ENCODE results near the gene SENP1.

SENP1 gene

GRCh38 chr12:48032597-48032996 is 73.3 kb downstream of the SENP1 start:
- no peak for DNase-seq

DNA sequence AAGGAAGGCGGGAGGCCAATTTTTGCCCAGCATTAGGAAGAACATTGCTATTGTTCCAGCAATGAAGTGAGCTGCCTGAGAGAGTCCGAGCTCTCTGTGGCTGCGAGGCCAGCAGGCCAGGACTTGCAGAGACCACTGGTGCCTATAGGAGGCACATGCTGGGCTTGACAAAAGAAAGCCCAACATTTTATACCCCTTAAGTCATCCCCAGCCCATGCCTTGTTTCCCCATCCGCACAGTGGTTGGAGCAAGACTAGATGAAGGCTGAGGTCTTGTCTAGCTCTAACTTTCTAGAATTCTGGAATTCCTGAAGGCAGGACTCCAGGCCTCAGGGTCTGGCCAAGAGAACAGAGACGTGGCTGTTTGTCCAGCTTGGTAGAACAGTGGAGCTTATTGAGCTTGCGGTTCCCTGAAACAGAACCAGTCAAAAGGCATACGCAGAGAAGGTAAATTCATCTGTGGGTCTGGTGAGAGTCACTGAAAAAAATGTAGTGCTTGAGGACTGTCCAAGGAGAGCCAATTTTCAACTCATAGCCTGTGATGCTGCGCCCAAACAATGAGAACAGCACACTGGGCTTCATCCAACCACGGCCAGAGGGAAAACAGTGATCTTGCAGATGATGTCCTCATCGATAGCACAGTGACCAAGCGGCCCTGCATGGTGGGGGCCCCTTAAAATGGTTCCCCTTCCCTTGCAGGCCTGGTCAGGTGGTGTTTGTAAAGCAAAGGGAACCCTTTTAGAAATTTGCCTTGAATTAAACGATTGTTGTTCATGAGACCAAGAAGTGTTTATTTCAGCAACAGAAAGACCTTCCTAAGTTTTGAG is 74.5 kb downstream of the SENP1 start:
- DNase-seq: no peak

DNA sequence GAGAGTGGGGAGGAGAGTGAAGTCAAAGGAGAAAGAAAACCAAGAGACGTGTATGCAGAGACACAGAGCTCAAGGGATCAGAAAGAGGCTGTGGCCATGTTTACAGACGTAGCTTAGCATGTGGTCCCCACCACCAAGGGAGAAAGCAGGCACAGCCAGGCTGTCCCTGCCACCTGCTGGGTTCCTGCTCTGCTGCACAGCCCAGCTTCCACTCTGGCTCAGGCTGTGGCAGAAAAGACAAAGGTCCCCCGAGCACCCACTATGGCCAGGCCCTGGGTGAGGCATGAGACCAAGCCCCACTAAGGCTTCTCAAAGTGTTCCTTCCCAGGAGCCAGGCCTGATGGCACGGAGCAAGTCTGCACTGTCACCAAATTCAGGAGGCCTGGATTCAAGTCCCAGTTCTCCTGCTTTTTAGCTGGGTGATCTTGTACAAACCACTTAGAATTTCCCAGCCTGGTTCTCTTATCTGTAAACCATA is 75.7 kb downstream of the SENP1 start:
- no peak for DNase-seq

DNA sequence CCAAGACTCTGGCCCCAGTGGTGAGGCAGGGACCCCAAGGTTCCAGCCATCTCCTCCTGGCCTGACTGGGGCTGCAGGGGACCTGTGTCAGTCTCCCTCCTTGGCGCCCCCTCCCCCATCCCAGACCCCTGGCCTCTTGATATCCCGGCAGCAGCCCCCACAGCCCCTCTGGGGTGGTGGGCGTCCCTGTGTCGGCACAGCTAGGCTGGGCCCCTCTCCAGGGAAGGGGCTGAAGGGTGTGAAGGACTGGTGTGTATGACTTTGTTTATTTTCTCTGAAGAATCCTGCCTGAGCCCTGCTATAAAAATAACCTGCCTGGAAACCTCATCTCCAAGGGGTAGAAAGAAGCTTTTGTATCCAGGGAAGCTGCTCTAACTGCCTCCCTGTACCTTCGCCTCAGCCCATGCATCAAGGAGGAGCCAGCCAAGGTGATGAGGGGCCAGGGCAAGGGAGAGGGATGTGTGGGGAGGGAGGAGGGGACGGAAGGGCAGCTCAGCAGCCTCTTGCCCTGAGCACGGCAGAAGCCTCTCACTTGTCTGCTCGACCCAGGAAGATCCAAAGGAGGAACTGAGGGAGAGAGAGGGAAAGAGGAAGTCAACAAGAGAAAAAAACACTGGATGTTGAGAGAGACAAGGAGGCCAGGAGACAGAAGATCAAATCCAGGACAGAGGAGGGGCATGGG is 76.2 kb downstream of the SENP1 start:
- DNase-seq: no peak

- DNase-seq: no peak
Measured at GRCh38 chr12:48028541-48029431, 77.1 kb downstream of the SENP1 start.

DNA sequence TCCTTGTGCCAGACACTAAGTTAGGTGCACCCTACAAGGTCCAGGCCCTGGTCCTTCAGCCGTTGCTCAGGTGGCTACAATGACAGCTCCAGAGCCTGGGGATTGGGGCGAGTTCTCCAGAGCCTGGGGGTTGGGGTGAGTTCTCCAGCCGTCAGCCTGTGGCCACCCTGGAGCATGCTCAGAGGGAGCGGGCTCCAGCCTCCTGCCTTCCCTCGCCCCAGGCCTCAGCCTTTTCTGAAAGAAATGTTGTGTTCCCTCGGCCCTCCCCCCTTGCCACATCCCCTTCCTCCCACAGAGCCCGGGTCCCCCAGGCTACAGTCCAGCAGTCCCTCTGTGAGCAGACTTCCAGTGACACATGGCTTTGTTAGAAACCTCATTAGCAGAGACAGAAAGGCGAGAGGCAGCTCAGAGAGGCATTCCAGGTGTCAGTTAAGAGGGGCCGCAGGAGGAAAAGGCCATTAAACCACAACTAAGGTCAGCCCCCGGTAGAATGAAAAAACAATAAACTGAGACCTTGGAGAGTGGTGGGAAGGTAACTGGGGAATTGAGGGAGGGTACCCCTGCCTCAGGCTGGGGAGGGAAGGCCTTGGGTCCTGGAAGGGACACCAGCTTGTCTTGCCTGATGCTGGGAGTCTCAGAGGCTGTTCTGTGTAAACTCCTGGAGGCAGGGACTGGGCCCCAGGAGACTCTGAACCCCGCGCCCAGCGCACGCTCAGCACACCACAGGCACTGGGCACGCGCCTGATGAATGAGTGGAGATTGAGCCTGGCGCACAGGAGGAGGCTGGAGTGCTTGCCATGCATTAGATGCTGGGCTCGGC is 78.5 kb downstream of the SENP1 start:
- no peak for DNase-seq

DNA sequence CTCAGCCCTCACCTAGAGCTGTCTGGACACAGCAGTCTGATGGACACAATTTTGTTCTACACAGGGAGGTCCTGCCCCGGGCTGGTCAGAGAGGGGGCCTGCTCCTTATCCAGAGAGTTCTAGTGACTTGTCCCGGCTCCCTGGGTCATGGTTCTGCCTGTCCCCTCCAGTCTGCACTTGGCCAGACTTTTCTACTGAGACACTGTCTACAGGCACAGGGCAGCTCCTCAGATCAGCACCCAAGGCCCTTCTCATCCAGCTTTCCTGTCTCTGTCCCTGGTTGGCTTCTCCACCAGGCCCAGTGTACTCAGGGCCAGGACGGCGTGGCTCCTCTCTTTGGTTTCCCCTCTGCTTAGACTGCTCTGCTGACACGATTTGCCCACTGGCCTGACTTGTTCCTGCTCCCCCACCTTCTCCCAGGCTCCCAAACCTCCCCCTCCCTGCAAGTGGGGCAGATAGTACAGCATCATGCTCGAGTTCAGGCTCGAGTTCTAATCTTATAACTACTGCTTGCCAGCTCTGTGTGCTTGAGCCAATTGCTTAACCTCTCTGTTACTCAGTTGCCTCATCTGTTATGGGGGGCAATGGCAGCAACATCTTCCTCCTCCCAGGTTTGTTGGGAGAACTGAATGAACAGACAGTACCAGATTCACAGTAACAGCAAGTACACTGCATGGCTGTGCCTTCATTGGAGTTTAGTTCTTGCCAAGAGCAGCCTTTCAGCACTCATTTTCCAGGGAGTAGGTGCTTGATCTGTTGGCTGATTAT is 79.6 kb downstream of the SENP1 start:
- DNase-seq: no peak

- DNase-seq: no peak
Measured at GRCh38 chr12:48025281-48025680, 80.6 kb downstream of the SENP1 start.

- no peak for DNase-seq
Measured at GRCh38 chr12:48024735-48025134, 81.1 kb downstream of the SENP1 start.

- DNase-seq: no peak
Measured at GRCh38 chr12:48023386-48023785, 82.5 kb downstream of the SENP1 start.

- no peak for DNase-seq
Measured at GRCh38 chr12:48022676-48023385, 83.0 kb downstream of the SENP1 start.

DNA sequence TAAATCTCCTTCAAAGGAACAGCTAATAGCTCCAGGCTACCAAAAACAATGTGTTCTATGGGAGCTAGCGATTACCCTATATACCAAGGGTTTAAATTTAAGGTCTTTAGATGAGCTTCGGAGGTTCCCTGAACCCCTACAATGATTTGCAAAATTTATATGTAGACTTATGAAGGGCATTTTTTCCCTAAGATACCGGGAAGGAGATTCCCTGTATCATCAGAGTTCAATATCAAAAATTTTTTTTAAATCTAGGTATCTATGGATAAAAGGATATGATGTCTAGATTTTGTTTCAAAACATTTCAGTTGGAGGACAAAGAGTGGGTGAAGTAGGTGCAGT is 83.7 kb downstream of the SENP1 start:
- no peak for DNase-seq

- DNase-seq: no peak
Measured at GRCh38 chr12:48021485-48022179, 84.2 kb downstream of the SENP1 start.

DNA sequence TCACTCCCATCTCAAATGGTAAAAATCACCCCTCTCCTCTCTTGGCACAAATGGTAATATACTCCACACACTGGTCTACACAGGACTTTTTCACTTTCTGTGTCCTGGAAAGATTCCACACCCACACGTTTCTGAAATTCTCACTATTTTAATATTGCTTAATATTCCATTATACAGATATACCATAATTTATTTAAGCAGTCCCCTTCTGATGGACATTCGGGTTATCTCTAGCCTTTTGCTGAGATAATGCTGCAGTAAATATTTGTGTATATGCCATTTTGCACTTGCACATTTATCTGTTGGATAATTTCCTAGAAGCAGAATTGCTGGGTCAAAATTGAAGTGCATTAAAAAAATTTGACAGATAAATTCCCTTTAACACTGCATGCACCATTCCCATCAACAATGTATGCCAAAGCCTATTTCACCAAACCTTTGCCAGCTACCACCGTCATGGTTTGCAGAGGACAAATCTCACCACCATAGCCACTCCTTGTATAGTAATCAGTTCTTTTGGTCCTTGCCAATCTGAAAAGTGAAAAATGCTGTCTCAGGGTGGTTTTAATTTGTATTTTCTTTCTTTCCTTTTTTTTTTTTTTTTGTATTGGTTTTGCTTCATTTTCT is 86.1 kb downstream of the SENP1 start:
- no peak for DNase-seq

GRCh38 chr12:48018618-48018995 is 87.3 kb downstream of the SENP1 start:
- DNase-seq: no peak

DNA sequence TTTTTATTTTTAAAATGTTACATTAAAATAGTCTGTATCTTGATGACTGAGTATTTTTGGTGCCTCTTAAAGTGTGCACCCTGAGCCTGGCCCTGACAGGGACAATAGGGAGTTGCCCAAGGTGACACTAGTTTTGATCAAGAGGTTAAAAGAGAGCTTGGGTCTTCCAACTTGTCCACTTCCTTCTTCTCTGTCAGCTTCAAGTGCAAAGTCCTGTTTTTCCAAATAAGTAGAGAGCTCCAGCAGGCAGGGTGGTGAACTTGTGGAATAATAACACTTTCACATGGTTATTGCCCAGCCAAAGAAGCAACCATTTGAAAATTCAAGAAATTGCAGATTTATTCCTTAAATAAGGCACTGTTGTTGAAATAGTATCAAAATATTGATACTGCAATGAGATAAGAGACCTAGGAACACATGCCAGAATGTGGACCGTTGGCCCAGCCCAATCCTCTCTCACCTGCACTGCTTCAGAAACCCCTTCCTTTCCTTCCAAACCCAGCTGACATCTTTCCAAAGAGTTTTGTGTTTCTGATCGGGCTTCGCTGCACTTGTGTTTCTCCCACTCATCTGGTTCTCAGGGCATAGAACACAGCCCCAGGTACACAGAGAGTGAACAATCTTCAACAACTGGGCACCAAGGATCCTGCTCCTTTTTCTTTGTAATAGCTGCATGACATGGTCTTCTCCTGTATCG is 87.8 kb downstream of the SENP1 start:
- DNase-seq: no peak

DNA sequence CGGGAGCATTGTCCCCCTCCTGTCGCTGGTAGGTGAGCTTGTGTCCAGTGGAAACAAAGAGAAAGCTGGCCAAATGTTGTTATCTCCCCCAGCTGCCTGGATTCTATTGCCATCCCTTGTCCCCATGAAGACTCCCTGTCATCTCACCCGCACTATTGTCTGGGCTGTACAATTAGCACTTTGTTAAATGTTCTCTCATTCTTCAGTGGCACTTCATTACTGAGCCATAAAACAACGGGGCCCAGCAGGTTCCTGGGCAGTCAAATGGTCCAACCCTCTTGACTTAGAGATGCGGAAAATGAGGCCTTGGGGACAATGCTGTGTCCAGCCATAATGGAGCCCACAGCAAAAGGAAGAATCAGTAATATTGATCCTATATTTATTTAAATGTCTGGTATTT is 88.4 kb downstream of the SENP1 start:
- DNase-seq: no peak

- no peak for DNase-seq
Measured at GRCh38 chr12:48016373-48017020, 89.4 kb downstream of the SENP1 start.

GRCh38 chr12:48015954-48016353 is 89.9 kb downstream of the SENP1 start:
- no peak for DNase-seq

Measured in activated T-cell treated with anti-CD3 and anti-CD28 coated beads for 4 hours (primary cell).